Psoas muscle (tissue), 8 donors: ENCODE measurements around the gene TMOD1. TPM values are rescaled to one million over a fixed set of nuclear protein-coding genes. Genes with fewer than 3 reads are reported as not detected.
A peak's percentile ranks its signal among the peaks of the same experiment; 100 is the strongest.

Source experiments
- ATAC-seq, 4 donors: fragments of 200-7000 bp; cut with Tn5 transposase; one replicate each; pipeline ENCODE4 v1.9.1; 2020; ENCODE audit warnings: moderate library complexity in 3 of 4, mild to moderate bottlenecking in 2 of 4
- DNase-seq, 2 donors: peaks; one replicate each; pipeline ENCODE4 v3.0.0-alpha.2; 2020
- H3K27ac ChIP-seq: fragments of 200-600 bp; one replicate; pipeline ENCODE4 v1.8.0; 2022
- H3K27me3 ChIP-seq, 3 donors: fragments of 200-600 bp in 1 of 3; one replicate each; pipeline versions ENCODE4 v1.6.1 to v1.8.0; 2013 to 2022; ENCODE audit warnings: low read length in 2 of 3, mild to moderate bottlenecking in 2 of 3, moderate library complexity in 1 of 3; ENCODE audit not compliant: insufficient read depth in 3 of 3
- H3K36me3 ChIP-seq, 2 donors: fragments of 200-600 bp in 1 of 2; one replicate each; pipeline versions ENCODE4 v1.6.1 to v1.8.0; 2013 to 2022; ENCODE audit warnings: low read depth in 1 of 2, mild to moderate bottlenecking in 1 of 2, moderate library complexity in 1 of 2; ENCODE audit not compliant: insufficient read depth in 1 of 2
- H3K4me1 ChIP-seq: fragments of 200-600 bp; one replicate; pipeline ENCODE4 v1.8.0; 2022
- H3K4me3 ChIP-seq: fragments of 200-600 bp; one replicate; pipeline ENCODE4 v1.8.0; 2022; ENCODE audit warnings: mild to moderate bottlenecking
- H3K9me3 ChIP-seq: fragments of 200-600 bp; one replicate; pipeline ENCODE4 v1.8.0; 2022
- CTCF ChIP-seq: fragments of 200-600 bp; IDR thresholded peaks from one replicate; pipeline ENCODE4 v1.8.0; 2022; ENCODE audit warnings: antibody characterized with exemption
- WGBS, 3 donors: extraction: QIAGEN DNeasy Blood & Tissue Kit; methylation state at CpG; one replicate each; pipeline versions ENCODE4 v1.1.6 to v1.1.7; 2013; 5-methylcytosine and 5-hydroxymethylcytosine counted together
- intact Hi-C, 2 donors: fragments of 100-400 bp; cut with DNase I; formaldehyde crosslinking; loops; one replicate each; pipeline versions ENCODE4 v1.11.0 to v1.14.2; 2022
- polyA plus RNA-seq, 3 donors: library from polyadenylated mRNA; stranded (reverse); fragments of 200-250 nt; gene quantifications; one replicate each; pipeline ENCODE4 v1.2.3, GENCODE V29; 2013
- total RNA-seq, 4 donors: library from RNA; stranded (reverse); fragmentation: NEBNext Ultra II Directional in 2 of 4; extraction: Animal tissue kit (Norgen Biotek cat#: 25700) in 2 of 4; gene quantifications; one replicate each; pipeline versions ENCODE4 v1.2.1 to v1.2.4, GENCODE V29; 2021 to 2023
- donor health status: healthy with polysubstance abuse.
- donor health status: DM: no; HTN: no; CAD: no; lungs with moderate emphysema.
- donor health status: Bipolar disorder and iron deficiency.
- donor health status: healthy.
- donor health status: DM: yes; HTN: yes; CAD: no.
- donor health status: DM: no; HTN: no; CAD: no.
- donor health status: DM: no; HTN: no; CAD: no.
- donor health status: DM: yes; HTN: yes; CAD: no.

TMOD1 gene
- total and polyA plus RNA-seq, 7 donors = 65.4 to 286 (median 156) TPM

GRCh38 chr9:97462914-97463313 lies 38.6 kb upstream of the TMOD1 start:
- Histone ChIP-seq H3K27ac (no peak overlapping the region), H3K27me3 (no peaks in the 10 kb centered on the region), H3K4me3 (no peak overlapping the region), H3K4me1 (no peaks in the 10 kb centered on the region), H3K36me3 (no peaks in the 10 kb centered on the region), H3K9me3 (no peaks in the 10 kb centered on the region)
- WGBS, 3 donors = 89 to 94% (median 94%) methylated on average over 1 of the region's 1 CpG
- no peak for TF ChIP-seq CTCF
- intact Hi-C loops = loop anchor here (10.0 kb wide), 3 partner anchors 222 to 442 kb away; partner anchors contain the start of gene XPA (in 1 of the 2)
- ATAC-seq (no peak), DNase-seq (no peak)

- Histone ChIP-seq H3K9me3 (no peaks in the 10 kb centered on the region), H3K27me3 (no peaks in the 10 kb centered on the region), H3K4me3 (no peak overlapping the region), H3K4me1 (peaks cover 13% of the 10 kb centered on the region), H3K36me3 (no peaks in the 10 kb centered on the region), H3K27ac (peak overlapping the region; percentile 77)
- DNase-seq = peak; percentile 67 to 86
- intact Hi-C loops = loop anchor here (1.0 to 10.0 kb wide), 7 partner anchors 33 to 436 kb away; partner anchors contain the start of genes TMOD1 (in 1 of the 2) and XPA (in 1 of the 2)
- peak; percentile 98 to 99 (median 98) for ATAC-seq
- 40 to 49% (median 42%) methylated on average over 4 of the region's 4 CpGs for WGBS, 3 donors
- peak; percentile 86 for TF ChIP-seq CTCF
Measured at GRCh38 chr9:97468658-97469448, 32.6 kb upstream of the TMOD1 start.

DNA sequence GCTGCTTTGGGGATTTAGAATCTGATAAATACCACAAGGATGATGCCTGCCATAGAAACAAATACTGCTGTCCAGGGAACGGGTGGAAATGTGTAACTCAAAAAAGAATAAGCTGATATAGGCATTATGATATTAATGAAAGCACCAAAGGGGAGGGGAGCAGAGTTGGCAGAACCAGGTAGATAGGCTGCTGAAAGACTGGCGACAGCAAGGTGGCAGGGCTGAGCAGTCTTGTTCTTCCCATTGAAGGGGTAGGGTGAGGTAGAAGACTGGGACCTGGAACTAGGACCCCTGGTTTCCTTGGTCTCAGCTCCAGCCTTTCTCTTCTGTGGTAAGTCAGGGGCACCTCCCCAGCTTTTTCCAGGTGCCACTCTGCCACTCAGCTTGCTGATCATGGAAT lies 31.4 kb upstream of the TMOD1 start:
- DNase-seq = no peak
- no peak overlapping the region for H3K4me3 ChIP-seq
- no peaks in the 10 kb centered on the region for H3K9me3 ChIP-seq
- TF ChIP-seq CTCF = peak; percentile 42
- H3K27me3 ChIP-seq = no peaks in the 10 kb centered on the region
- H3K36me3 ChIP-seq = no peaks in the 10 kb centered on the region
- H3K27ac ChIP-seq = peak overlapping the region; percentile 77
- intact Hi-C loops = no loop called here
- ATAC-seq = peak; percentile 37 to 65 (median 44)
- WGBS, 3 donors = 46 to 57% (median 53%) methylated on average over 2 of the region's 2 CpGs
- peaks cover 17% of the 10 kb centered on the region for H3K4me1 ChIP-seq

DNA sequence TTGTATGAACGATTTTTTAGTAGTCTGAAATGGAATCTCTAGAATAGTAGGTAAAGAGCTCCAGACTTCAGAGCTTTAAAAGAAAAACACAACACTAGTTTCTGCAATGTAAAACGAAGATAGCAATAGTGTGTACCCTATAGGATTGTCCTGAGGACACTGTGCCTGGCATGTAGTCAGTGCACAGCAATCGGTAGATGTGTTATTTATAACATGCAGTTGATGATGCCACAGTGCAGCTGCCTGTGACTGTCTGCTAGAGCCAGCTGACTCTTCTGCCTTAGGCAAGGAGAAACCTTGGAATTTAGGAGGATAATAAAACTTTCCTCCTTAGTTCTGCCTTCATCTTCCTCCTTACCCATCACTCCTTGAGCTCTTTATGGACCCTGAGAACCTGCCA lies 27.7 kb upstream of the TMOD1 start:
- TF ChIP-seq CTCF = no peak
- ATAC-seq (peak; percentile 88 to 92 (median 91)), DNase-seq (peak in 1 of 2 donors; percentile 56)
- no peaks in the 10 kb centered on the region for H3K27me3 ChIP-seq
- H3K4me3 ChIP-seq = no peak overlapping the region
- intact Hi-C loops = loop anchor here in 1 of 2 donors (2.0 kb wide), 1 partner anchor 27 kb away; the partner anchor contains the start of gene TMOD1
- peaks cover 17% of the 10 kb centered on the region for H3K4me1 ChIP-seq
- peak overlapping the region; percentile 50 for H3K27ac ChIP-seq
- no peaks in the 10 kb centered on the region for H3K9me3 ChIP-seq
- 41 to 48% (median 45%) methylated on average over 3 of the region's 3 CpGs for WGBS, 3 donors
- H3K36me3 ChIP-seq = no peaks in the 10 kb centered on the region
